GM21529 (cell line): Measurements from ENCODE around the gene GRK5.
A peak's percentile ranks its signal among the peaks of the same experiment; 100 is the strongest.
"Not testable (repeated sequence)": the region's sequence is repeated elsewhere in the genome, so short reads cannot be mapped to it uniquely, and the experiment has no call there.

Experiments
- ATAC-seq: cut with Tn5 transposase; IDR thresholded peaks from one replicate; pipeline ENCODE4 v1.9.1; 2021; ENCODE audit not compliant: unreplicated experiment

Gene GRK5

GRCh38 chr10:119272736-119273135 is 65.4 kb downstream of the GRK5 start:
- no peak for ATAC-seq

- no peak for ATAC-seq
These were observed 66.0 kb downstream of the GRK5 start for GRCh38 chr10:119273413-119273812.

GRCh38 chr10:119274519-119275045 is 67.2 kb downstream of the GRK5 start:
- peak; percentile 46 for ATAC-seq

GRCh38 chr10:119275085-119275484 is 67.7 kb downstream of the GRK5 start:
- no peak for ATAC-seq

GRCh38 chr10:119276194-119276593 is 68.8 kb downstream of the GRK5 start:
- ATAC-seq: not testable (repeated sequence)

GRCh38 chr10:119278126-119278709 is 70.8 kb downstream of the GRK5 start:
- no peak for ATAC-seq

- no peak for ATAC-seq
These were observed 72.1 kb downstream of the GRK5 start for GRCh38 chr10:119279441-119279840.

GRCh38 chr10:119281581-119282071 is 74.3 kb downstream of the GRK5 start:
- no peak for ATAC-seq

GRCh38 chr10:119282446-119282845 is 75.1 kb downstream of the GRK5 start:
- ATAC-seq: no peak

GRCh38 chr10:119283387-119283786 is 76.0 kb downstream of the GRK5 start:
- no peak for ATAC-seq

- ATAC-seq: peak; percentile 77
These were observed 76.4 kb downstream of the GRK5 start for GRCh38 chr10:119283818-119284217.

GRCh38 chr10:119284679-119285096 is 77.3 kb downstream of the GRK5 start:
- ATAC-seq: no peak

GRCh38 chr10:119285495-119286267 is 78.3 kb downstream of the GRK5 start:
- ATAC-seq: no peak

GRCh38 chr10:119286516-119286915 is 79.1 kb downstream of the GRK5 start:
- no peak for ATAC-seq

- no peak for ATAC-seq
These were observed 79.7 kb downstream of the GRK5 start for GRCh38 chr10:119286983-119287633.

GRCh38 chr10:119288574-119289001 is 81.2 kb downstream of the GRK5 start:
- ATAC-seq: no peak

- ATAC-seq: no peak
These were observed 82.0 kb downstream of the GRK5 start for GRCh38 chr10:119289227-119289920.

GRCh38 chr10:119290301-119291048 is 83.1 kb downstream of the GRK5 start:
- ATAC-seq: no peak

- no peak for ATAC-seq
These were observed 84.0 kb downstream of the GRK5 start for GRCh38 chr10:119291223-119291900.
